ENCODE data around the gene ATP8A2. TPM values are rescaled to one million over a fixed set of nuclear protein-coding genes. Genes with fewer than 3 reads are reported as not detected.

The ATP8A2 gene
- total RNA-seq, 2 donors from 2014 or later = 1.6 to 2.9 TPM

DNA sequence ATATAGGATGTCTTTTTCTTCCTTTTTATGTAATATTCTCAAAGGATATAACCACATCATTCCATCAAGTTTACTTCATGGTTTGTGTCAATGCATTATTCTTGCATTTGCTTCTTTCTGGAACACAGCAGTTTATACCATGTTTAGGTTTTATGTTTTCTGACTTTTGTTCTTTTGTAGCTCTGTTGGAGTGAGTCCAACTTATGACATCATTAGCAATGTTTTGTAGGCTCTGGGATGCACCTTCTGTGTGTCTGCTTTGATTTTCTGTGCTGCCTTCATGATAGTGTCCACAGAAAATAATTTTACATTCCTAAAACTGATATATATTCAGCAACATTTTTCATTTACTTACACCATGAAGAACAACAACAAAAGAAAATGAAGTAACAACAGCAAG lies 611.1 kb downstream of the ATP8A2 start:
- Mint-ChIP-seq H3K27ac (no peak overlapping the region), H3K4me1 (peaks cover 38% of the 10 kb centered on the region), H3K36me3 (ENCODE audit: low read depth) (peaks cover 2% of the 10 kb centered on the region), H3K9me3 (peaks cover 2% of the 10 kb centered on the region), H3K27me3 (ENCODE audit: insufficient read depth) (no peaks in the 10 kb centered on the region), H3K4me3 (no peak overlapping the region)
- H3K9ac ChIP-seq (ENCODE audit: extremely low read depth, low read length, poor library complexity, severe bottlenecking) = no peak overlapping the region
- no peaks in the 10 kb centered on the region for H3K36me3 ChIP-seq (ENCODE audit: control insufficient read depth, insufficient read depth, low read length)
- no peak for DNase-seq
- H3K27me3 ChIP-seq (ENCODE audit: control insufficient read depth, insufficient read depth, low read length, poor library complexity, severe bottlenecking) = no peaks in the 10 kb centered on the region
- no peaks in the 10 kb centered on the region for H3K9me3 ChIP-seq (ENCODE audit: control insufficient read depth, low read length)
- H3K4me3 ChIP-seq (ENCODE audit: low read length) = no peak overlapping the region
- TF ChIP-seq, protein P1, sequence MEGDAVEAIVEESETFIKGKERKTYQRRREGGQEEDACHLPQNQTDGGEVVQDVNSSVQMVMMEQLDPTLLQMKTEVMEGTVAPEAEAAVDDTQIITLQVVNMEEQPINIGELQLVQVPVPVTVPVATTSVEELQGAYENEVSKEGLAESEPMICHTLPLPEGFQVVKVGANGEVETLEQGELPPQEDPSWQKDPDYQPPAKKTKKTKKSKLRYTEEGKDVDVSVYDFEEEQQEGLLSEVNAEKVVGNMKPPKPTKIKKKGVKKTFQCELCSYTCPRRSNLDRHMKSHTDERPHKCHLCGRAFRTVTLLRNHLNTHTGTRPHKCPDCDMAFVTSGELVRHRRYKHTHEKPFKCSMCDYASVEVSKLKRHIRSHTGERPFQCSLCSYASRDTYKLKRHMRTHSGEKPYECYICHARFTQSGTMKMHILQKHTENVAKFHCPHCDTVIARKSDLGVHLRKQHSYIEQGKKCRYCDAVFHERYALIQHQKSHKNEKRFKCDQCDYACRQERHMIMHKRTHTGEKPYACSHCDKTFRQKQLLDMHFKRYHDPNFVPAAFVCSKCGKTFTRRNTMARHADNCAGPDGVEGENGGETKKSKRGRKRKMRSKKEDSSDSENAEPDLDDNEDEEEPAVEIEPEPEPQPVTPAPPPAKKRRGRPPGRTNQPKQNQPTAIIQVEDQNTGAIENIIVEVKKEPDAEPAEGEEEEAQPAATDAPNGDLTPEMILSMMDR (conservative IDR thresholded peaks at IDR 0.05) = no peak
- H3K4me1 ChIP-seq (ENCODE audit: control insufficient read depth, insufficient read depth, low read length) = peaks cover 14% of the 10 kb centered on the region
- H3K27ac ChIP-seq (ENCODE audit: low read depth, low read length) = no peak overlapping the region

DNA sequence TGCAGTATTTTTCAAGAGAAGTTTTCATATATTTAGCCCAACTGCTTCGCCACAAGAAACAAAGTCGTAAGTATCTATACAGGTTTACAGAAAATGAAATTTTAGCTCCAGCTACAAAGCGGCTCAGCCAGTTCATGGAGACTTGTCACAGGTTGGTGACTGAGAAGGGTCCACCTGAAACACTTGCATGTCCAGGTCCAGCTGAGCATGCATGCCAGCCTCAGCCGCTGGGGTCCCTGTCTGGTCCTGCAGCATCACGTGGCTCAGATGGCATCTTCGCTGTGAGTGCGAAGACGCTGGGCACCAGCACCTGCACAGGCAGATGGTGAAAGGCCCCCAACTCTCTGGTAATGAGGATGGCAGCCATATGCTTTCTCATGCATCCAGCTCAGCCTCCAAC lies 616.2 kb downstream of the ATP8A2 start:
- WGBS, 2 experiments (ENCODE audit: insufficient coverage in 1 of 2, insufficient read length in 1 of 2) = 96 to 100% methylated on average over 3 to 8 of the region's 8 CpGs
- DNase-seq = no peak
- Histone ChIP-seq H3K4me1 (ENCODE audit: control insufficient read depth, insufficient read depth, low read length) (no peaks in the 10 kb centered on the region), H3K36me3 (ENCODE audit: control insufficient read depth, insufficient read depth, low read length) (no peaks in the 10 kb centered on the region), H3K9me3 (ENCODE audit: control insufficient read depth, low read length) (peaks cover 5% of the 10 kb centered on the region), H3K27me3 (ENCODE audit: control insufficient read depth, insufficient read depth, low read length, poor library complexity, severe bottlenecking) (no peaks in the 10 kb centered on the region), H3K4me3 (ENCODE audit: low read length) (no peak overlapping the region), H3K27ac (ENCODE audit: low read depth, low read length) (no peak overlapping the region), H3K9ac (ENCODE audit: extremely low read depth, low read length, poor library complexity, severe bottlenecking) (no peak overlapping the region)
- no peak overlapping the region for H3K4me3 Mint-ChIP-seq
- H3K4me1 Mint-ChIP-seq = peaks cover 18% of the 10 kb centered on the region
- no peak overlapping the region for H3K27ac Mint-ChIP-seq
- H3K9me3 Mint-ChIP-seq = peaks cover 4% of the 10 kb centered on the region
- TF ChIP-seq, protein P1 (conservative IDR thresholded peaks at IDR 0.05) = no peak
- no peaks in the 10 kb centered on the region for H3K27me3 Mint-ChIP-seq (ENCODE audit: insufficient read depth)
- peaks cover 2% of the 10 kb centered on the region for H3K36me3 Mint-ChIP-seq (ENCODE audit: low read depth)

DNA sequence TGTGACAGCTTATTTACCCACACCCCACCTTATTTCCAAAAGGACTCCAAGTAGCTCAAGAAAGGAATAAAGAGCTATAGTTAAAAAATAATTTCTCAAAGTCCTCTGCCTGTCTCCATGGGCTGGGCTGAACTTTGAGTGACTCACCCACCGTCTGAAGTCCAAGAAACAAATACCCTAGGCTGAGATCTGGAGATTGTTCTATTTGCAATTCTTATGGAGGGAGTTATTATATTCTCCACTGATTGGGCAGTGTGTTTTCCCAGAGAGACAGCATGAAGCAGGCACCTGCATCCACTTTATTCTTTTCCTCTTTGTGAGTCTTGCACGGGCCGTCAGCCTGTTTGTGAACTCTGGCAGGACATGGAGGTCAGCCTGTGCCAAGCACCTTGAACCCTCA lies 616.9 kb downstream of the ATP8A2 start:
- H3K9me3 Mint-ChIP-seq = peaks cover 10% of the 10 kb centered on the region
- peaks cover under 1% of the 10 kb centered on the region for H3K36me3 Mint-ChIP-seq (ENCODE audit: low read depth)
- TF ChIP-seq, protein P1 (conservative IDR thresholded peaks at IDR 0.05) = no peak
- H3K4me3 Mint-ChIP-seq = no peak overlapping the region
- peaks cover 5% of the 10 kb centered on the region for H3K9me3 ChIP-seq (ENCODE audit: control insufficient read depth, low read length)
- H3K27me3 ChIP-seq (ENCODE audit: control insufficient read depth, insufficient read depth, low read length, poor library complexity, severe bottlenecking) = no peaks in the 10 kb centered on the region
- no peaks in the 10 kb centered on the region for H3K36me3 ChIP-seq (ENCODE audit: control insufficient read depth, insufficient read depth, low read length)
- no peak overlapping the region for H3K9ac ChIP-seq (ENCODE audit: extremely low read depth, low read length, poor library complexity, severe bottlenecking)
- H3K27me3 Mint-ChIP-seq (ENCODE audit: insufficient read depth) = no peaks in the 10 kb centered on the region
- DNase-seq = no peak
- H3K4me1 Mint-ChIP-seq = peaks cover 15% of the 10 kb centered on the region
- no peaks in the 10 kb centered on the region for H3K4me1 ChIP-seq (ENCODE audit: control insufficient read depth, insufficient read depth, low read length)
- WGBS, 2 experiments (ENCODE audit: insufficient coverage in 1 of 2, insufficient read length in 1 of 2) = 92% methylated on average over 3 of the region's 3 CpGs; no CpG with 5 or more reads in 1 of the 2 experiments
- H3K27ac ChIP-seq (ENCODE audit: low read depth, low read length) = no peak overlapping the region
- no peak overlapping the region for H3K4me3 ChIP-seq (ENCODE audit: low read length)
- H3K27ac Mint-ChIP-seq = no peak overlapping the region

Measured in endodermal cell (in vitro differentiated cells).